ENCODE data around the gene RNGTT.

GRCh38 chr6:88708197-88708744 lies 255.1 kb downstream of the RNGTT start:
- TF ChIP-seq POLR2A (IDR thresholded peaks at IDR 0.05; ENCODE audit: low read depth, low read length) (no peak), POLR2AphosphoS5 (IDR thresholded peaks at IDR 0.05; ENCODE audit: low read depth, low read length) (no peak)
